Skin of body (tissue), 2 donors: ENCODE data around the gene EML5. TPM values are rescaled to one million over a fixed set of nuclear protein-coding genes. Genes with fewer than 3 reads are reported as not detected.

Experiments used
- DNase-seq: peaks from one replicate; lab custom pipeline; 2025; lab: John Stamatoyannopoulos, UW
- total RNA-seq: library from RNA; depleted of rRNA; stranded (reverse); fragments of >200 nt; gene quantifications from one replicate; pipeline ENCODE4 v1.2.3, GENCODE V29; 2014

EML5 gene
- total RNA-seq, 1 donor from 2014 or later, result 0.49 TPM

DNA sequence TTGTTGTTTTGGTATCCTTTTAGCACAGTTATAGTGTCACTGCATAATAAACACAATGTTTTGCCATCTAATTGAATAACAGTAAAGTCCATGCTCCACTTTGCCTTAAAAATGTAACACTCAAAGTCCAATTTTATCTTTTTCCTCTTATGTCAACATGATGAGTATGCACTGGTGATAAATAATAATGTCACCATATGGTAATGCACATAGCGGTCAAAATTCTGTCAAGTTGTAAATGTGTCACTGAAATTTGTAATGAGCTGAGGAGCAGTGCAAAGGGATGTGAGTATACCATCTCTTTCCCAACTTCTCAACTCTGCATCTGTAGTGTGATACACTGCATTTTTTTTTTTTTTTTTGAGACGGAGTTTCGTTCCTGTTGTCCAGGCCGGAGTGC is 65.7 kb downstream of the EML5 start:
- DNase-seq, result no peak

DNA sequence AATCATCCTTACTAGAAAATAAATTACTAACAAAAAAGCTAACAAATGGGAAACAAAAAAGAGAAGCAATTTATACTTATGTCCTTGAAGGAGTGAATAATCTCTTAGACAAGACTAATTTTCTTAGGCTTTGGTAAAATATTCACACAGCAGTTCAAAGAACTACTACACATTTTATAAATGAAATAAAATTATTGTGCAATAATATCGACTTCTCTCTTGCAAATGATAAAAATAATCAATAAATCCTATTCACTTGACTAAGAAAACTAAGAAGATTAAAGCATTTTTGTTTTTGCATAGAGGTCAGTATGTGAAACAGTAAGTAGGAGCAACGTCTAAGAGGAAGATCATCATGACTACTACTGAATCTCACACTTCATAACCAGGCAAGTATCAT is 82.0 kb downstream of the EML5 start:
- DNase-seq, result no peak

DNA sequence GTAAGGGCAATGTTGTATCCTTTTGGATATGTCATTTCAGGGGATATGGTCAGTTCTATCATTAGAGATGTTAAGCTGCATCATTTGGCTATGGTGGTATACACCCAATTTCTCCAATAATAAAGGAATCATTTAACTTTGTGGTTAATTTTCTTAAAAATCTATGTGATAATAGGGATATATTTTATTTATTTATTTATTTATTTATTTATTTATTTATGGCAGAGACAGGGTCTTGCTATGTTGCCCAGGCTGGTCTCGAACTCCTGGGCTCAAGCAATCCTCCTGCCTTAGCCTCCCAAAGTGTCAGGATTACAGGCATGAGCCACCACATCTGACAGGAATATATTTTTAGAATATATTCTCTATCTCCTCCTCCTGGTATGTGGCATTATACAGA is 85.7 kb downstream of the EML5 start:
- no peak for DNase-seq

DNA sequence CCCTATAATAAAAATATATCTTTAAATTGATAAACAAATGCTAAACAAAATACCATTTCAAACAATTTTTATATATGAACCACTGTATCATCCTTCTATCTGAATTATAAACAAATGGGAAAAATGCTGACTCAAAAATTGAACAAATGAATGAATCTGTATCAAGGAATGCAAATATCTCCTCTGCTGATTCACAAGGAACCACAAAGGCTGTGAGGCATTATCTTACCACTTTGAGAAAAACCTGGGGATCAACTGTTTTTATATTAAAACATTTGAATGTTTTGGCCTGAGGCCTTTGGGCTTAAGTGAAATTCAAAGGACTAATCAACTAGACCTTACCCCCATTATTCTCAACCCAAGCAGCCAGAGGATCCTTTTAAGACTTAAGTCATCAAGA is 86.3 kb downstream of the EML5 start:
- no peak for DNase-seq

DNA sequence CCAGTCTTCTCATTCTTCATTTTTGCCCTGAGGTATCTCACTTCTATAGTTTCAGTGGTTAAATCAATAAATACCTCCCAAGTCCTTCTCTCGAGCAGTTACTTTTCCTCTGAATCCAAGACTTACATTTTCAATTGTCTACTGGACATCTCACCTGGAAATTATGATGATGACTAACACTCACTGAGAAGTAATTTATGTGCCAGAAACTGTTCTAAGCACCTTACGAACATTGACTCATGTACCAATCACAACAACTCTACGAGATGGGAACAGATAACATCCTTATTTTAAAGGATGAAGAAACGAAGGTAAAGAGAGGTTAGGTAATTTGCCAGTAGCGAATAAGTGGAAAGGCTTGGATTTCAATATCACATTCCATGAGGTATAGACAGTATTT is 94.1 kb downstream of the EML5 start:
- DNase-seq, result no peak

DNA sequence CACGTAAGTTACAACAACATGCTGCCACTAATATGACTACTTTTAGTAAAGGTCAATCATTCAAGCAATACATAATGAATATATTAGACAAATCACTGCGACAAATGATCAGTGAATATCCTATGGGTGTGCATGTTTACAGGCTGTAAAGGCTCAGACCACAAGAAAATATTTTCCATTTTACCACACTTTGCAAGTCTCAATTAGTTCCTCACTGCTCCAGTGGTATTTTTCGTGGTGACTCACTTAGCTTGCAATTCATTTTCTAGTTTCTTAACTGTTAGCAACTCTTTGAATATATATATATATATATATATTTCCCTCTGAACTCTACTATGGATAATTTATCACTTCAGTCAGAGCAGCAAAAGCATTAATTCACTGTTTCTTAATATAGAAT is 96.9 kb downstream of the EML5 start:
- no peak for DNase-seq

DNA sequence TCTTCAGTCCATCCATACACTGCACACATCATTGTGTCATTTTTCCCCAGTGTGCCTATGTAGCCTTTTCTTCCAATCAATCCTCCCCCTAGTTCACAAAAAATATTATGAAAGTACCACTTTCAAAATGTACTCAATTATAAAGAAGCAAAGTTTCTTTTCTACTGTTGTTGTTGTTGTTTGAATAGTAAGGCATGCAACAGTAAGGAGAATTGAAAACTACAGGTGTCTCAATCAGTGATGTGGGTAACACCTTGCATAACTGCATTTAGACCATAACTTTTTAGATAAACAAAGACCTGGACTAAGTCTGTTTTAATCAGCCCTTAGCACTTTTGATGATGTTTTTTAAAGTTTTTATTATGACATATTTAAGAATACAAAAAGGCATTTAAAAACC is 104.4 kb downstream of the EML5 start:
- no peak for DNase-seq

DNA sequence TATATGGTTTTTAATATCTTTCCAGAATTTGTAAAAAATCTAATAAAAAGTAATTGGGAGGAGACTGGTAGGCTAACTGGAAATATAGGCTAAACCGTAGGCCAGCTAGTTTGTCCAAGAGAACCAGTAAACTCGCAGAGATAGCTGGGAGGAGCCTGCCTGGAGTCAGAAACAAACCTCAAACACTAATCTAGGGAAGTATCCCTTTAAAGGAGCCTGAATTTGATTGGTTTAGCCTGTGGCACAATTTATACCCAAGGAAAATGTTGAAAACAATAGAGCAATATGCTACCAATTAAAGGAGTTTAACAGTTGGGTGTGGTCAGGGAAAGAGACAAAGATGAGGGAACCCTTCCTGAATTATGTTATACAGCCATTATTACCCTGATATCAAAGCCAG is 109.6 kb downstream of the EML5 start:
- DNase-seq, result no peak

DNA sequence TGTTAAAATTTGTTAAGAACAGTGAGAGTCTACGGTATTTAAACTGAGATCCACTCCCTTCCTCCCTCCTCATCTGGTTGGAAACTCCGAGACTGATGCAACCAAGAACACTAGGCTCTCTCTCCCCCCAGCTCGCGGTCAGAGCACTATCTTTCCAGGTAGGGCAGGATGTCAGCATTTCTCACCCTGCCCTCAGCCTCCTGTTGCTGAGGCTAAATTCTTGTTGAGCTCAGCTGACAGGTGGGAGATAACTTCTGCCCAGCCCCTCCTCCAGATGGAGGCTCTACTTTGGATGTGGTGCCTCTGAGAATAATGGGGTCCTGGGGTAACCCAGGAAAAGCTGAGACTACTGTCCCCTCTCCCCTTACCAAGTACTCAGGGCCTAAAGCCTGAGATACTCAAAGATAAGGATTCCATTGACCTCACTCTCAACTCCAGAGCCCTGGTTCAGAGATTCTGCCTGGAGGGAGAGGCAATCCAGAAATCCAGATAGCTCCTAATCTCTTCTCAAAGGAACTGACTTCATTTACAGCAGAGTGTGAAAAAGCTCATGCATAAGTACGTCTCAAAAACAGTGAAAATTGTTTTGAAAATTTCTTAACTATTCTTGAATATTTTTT is 110.1 kb downstream of the EML5 start:
- no peak for DNase-seq

DNA sequence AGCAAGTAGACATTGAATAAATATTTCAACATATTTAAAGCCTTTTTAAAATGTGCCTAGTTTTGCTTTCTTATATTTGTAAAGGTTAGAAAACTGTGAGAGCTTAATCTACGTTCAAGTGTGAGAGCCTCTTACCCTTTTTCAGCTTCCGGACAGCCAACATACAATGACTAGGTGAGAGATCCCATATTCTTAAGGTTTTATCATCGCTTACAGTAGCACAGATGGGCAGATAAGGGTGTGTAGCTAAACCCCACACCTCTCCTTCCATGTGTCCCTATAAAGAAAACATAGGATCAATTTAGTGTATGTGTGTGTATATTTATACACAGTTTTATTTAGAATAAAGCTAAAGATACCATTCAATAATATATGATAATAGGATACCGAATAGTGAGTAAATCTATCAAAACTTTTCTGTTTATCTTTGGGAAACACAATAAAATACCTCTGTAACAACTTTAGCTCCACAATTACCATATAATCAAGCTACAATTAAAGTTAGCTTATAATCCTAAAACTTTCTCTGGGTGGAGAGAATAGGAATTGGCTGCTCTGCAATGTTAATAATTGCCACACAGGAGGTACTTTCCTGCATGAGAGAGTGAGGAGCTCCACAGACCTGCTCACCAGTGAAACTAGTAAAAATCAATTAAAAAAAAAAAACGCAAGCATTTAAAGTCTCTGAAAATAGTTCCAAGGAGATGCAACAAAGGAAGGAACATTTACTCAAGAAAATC is 110.8 kb downstream of the EML5 start:
- DNase-seq, result no peak

DNA sequence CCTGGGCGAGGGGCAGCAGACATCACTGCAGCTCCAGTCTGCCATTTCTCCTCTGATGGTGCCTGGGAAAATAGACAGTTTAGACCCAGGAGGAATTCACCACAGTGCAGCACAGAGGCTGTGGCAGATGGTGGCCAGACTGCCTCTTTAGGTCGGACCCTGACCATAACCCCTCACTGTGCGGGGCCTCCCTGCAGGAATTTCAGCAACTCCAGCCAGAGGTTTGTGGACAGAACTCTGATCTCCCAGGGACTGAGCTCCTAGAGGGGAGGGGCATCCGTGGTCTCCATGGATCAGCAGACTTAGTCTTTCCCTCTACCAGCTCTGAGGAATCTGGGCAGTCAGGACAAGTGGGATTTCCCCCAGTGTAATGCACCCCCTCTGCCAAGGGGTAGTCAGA is 123.4 kb downstream of the EML5 start:
- no peak for DNase-seq

DNA sequence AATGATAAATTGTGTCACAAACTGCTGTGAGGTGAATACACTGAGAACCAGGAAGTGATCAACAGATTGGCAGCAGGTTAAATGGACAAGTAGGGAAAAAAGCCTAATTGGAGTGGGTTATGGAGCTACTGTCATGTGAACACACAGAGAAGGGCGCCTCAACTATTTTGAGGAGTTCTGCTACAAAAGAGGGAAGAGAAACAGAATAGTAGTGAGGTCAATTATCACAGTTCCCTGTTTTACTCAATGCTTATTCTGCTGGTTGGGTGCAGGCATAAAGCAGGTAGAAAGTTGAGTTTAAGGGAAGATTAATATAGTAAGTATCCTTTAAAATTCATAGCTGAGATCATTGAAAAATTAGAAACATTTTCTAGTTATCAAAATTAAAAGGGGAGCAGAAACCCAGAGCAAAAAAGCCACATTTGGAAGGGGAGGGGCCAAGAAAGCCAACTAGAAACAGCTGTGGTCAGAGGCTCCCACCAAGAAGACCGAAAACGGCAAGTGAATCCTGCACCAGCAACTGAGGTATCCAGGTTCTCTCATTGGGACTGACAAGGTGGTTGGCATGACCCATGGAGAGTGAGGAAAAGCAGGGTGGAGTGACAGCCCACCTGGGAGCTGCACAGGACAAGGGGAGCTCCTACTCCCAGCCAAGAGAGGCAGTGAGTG is 124.2 kb downstream of the EML5 start:
- DNase-seq, result no peak

DNA sequence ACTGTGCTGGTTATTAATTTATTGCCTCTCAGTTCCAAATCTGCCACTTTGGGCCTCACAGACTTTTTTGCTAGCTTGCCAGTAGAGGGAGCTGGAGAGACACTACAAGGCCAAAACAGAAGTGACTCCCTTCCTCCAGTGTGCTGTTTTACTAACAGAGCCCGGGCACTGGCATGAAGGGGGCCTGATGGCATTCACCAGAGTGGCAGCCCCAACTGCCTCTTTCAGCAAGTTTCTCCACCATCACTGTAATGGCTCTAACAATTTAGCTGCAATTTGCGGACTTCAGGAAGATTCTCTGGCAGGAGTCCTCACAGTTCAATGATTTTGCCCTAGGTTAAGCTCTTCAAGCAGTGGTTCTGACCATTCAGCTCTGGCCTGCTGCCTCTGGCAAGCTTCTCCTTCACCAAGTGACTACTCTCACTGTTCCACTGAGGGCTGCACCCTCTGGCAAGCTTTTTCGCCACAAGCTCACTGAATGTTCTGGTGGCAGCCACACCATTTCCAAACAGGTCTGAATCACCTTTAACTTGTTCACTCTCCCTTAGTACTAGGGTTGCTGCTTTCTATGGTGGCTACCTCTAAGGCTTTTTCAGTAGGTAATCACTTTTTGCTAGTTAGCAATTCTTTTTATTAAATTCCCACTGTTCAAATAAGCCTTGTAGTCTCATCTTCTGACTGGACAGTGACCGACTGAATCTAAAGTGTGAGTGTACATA is 125.0 kb downstream of the EML5 start:
- peak; percentile 1 for DNase-seq

DNA sequence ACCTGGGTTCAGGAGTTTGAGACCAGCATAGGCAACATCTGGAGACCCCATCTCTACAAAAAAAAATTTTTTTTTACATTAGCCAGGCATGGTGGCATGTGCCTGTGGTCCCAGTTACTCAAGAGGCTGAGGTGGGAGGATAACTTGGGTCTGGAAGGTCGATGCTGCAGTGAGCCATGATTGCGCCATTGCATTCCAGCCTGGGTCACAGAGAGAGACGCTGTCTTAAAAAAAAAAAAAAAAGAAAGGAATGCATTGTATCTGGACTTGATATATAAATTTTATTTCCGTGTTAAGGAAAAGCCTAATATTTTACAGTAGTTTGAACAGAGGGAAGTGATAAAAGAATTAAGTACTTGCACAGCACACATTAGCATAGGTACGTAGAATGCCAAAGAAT is 132.7 kb downstream of the EML5 start:
- no peak for DNase-seq

DNA sequence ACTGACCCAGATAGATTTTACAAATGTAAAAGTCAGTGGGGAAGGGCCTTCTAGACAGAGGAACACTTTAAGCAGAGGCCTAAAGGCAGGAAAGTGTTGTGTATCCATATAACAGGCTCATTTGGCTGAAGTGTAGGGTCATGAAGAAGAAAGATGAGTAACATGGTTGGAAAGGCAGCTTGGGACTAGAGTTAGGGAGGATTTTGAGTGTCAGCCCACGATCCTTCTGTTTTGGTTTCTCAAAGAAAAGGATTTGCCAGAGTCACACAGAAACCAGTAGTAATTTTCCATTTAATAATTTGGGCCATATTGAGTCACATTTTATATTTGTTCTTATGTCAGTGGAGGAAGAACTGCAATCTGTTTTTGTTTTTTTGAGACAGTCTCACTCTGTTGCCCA is 153.5 kb downstream of the EML5 start:
- DNase-seq, result no peak

DNA sequence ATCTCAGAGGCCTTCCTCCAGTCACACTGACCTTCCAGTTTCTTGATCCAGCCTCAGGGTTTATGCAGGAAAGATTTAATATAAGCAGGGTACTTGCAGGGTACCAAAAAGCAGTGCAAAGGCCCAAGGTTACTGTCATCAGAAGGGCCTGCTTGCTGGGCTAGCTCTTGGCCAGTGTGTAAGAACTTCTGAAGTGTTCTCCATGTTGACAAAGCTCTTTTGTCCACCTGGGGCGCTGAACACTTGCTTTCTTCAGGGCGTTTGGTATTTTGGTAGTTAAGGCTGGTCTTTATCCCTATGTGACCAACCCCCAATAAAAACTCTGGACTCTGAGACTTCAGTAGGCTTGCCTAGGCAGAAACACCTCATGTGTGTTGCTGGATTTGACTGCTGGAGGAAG is 160.2 kb downstream of the EML5 start:
- no peak for DNase-seq

DNA sequence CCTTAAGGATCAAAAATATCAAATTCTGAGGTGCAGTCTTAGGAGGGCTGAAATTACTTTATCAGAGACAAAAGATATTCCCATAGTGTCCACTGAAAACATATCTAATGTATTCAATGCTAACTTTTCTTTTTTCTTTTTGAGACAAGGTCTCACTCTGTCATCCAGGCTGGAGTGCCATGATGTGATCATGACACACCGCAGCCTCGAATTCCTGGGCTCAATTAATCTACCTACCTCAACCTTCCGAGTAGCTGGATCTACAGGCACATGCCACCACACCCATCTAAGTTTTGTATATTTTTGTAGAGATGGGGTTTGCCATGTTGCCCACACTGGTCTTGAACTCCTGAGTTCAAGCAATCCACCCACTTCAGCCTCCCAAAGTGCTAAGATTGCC is 161.7 kb downstream of the EML5 start:
- DNase-seq, result no peak

DNA sequence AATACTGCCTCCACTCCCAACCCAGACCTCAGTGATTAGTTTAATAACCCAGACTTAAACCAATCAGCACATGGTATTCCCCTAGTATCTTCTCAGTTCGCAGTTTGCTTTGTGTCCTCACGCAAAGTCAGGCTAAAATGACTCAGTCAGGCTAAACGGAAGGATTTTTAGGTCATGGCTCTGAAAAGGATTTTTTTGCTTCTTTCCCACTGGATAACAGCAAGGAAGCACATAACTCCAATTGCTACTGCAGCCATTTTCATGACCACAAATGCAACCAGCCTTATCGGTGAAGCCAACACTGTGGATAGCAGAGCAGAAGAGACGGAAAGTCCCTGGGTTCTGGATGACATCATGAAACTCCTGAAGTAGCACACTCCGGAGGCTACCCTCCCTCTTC is 162.2 kb downstream of the EML5 start:
- DNase-seq, result no peak

DNA sequence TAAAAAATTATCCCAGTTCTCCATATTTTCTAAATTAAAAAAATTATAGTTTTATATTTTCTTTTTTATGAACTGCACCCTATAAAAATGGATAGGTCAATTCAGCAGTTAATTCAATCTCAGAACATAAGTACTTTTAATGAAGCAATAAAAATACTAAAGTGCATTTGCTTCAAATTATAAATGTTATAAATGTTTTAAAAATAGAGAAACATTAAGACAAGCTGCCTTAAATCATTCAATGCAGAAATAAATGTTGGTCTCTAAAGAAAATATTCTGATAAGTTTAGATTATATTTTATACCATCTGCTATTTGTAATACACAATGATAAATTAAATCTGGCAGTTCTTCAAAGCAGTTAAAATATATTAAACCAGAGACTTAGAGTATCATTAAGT is 164.3 kb downstream of the EML5 start:
- DNase-seq, result no peak

DNA sequence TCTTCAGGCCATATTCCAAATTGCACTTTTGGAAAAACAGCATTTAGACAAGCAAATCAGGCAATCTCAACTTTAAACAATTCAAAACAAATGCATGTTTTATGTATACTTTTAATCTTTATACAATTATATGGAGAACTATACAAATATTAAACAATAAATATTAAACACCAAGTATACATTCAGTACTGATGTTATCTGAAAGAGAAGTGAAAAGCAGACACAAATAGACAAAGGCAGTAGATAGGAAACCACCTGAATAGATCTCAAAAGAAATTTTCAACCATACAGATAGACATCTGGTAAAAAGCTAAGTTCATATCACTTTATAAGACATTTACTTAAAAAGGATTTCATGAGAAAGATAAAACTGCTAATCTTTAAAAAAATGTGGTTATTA is 164.7 kb downstream of the EML5 start:
- DNase-seq, result no peak

DNA sequence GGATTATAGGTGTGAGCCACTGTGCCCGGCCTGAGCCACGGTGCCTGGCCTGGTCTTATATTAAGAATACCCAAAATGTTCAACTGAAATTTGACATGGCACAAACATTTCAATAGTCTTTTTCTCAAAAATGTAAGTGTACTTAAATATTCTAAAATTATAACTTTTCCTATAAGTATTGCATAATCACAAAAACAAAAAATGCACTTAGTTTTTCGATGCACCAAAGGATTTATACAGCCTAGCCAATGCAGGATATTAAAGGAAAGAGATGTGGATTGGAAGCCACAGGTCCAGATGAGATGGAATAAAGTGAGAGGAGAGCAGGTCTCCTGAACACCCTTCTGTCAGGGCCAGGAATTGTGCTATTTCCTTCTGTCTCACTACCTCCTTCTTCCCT is 167.1 kb downstream of the EML5 start:
- DNase-seq, result no peak

DNA sequence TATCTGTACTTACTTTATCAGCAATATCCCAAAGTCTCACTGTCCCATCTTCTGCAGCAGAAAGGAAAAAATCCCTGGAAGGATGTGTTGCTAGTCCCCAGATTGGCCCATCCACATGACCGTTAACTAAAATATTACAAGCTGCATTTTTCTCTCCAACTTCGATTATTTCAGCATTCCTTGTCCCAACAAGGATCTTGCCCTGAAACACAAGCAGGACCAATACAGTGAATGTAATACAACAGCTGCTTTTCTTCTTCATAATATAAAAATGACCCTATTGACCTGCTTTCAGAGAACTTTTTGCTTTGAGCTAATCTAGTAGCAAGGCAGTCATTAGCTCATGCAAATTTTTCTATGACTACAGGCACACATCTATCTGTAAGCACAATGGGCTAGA is 171.7 kb downstream of the EML5 start:
- DNase-seq, result no peak
